ENCODE measurements around the gene CYP2F1.
"Not testable (repeated sequence)": the region's sequence is repeated elsewhere in the genome, so short reads cannot be mapped to it uniquely, and the experiment has no call there.

Gene CYP2F1

DNA sequence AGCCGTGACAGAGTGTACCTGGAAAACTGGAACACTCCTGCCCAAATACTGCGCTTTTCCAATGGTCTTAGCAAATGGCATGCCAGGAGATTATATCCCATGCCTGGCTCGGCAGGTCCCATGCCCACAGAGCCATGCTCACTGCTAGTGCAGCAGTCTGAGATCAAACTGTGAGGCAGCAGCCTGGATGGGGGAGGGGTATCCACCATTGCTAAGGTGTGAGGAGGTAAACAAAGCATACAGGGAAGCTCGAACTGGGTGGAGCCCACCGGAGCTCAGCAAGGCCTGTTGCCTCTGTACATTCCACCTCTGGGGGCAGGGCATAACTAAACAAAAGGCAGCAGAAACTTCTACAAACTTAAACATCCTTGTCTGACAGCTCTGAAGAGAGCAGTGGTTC, 15.5 kb upstream of the CYP2F1 start:
- Histone ChIP-seq H3K36me3 (ENCODE audit: control insufficient read depth, insufficient read depth, low read length) (no peaks in the 10 kb centered on the region), H3K9me3 (ENCODE audit: control insufficient read depth, insufficient read depth, low read length) (peaks cover 9% of the 10 kb centered on the region; the same call in 1 of the 2 replicates), H3K27ac (ENCODE audit: low read depth, low read length) (no peak overlapping the region), H3K4me1 (ENCODE audit: control insufficient read depth, insufficient read depth, low read length) (no peaks in the 10 kb centered on the region), H3K4me3 (ENCODE audit: low read depth, low read length) (no peak overlapping the region), H3K27me3 (ENCODE audit: control insufficient read depth, insufficient read depth, low read length) (no peaks in the 10 kb centered on the region), H3K9ac (ENCODE audit: low read depth, low read length) (no peak overlapping the region)

DNA sequence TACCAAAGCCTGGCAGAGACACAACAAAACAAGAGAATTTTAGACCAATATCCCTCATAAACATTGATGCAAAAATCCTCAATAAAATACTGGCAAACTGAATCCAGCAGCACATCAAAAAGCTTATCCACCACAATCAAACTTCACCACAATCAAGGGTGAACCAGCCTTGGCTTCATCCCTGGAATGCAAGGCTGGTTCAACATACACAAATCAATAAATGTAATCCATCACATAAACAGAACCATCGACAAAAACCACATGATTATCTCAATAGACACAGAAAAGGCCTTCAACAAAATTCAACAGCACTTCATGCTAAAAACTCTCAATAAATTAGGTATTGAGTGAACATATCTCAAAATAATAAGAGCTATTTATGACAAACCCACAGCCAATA, 12.0 kb upstream of the CYP2F1 start:
- not testable (repeated sequence) for H3K9ac ChIP-seq (ENCODE audit: low read depth, low read length); H3K27ac ChIP-seq (ENCODE audit: low read depth, low read length); H3K27me3 ChIP-seq (ENCODE audit: control insufficient read depth, insufficient read depth, low read length); H3K4me1 ChIP-seq (ENCODE audit: control insufficient read depth, insufficient read depth, low read length); H3K4me3 ChIP-seq (ENCODE audit: low read depth, low read length); H3K9me3 ChIP-seq (ENCODE audit: control insufficient read depth, insufficient read depth, low read length); H3K36me3 ChIP-seq (ENCODE audit: control insufficient read depth, insufficient read depth, low read length)

DNA sequence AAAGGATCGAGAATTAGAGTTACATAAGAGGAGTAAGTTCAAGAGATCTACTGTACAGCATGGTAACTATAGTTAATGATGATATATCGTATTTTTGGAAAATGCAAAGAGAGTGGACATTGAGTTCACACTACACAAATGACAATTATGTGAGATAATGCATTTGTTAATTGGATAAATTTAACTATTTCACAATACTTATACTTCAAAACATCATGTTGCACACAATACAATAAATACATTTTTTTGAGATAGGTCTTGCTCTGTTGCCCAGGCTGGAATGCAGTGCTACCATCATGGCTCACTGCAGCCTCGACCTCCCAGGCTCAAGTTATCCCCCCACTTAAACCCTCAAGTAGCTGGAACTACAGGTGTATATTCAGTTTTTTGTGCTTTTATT, 8.1 kb upstream of the CYP2F1 start:
- Histone ChIP-seq H3K9me3 (ENCODE audit: control insufficient read depth, insufficient read depth, low read length) (no peaks in the 10 kb centered on the region), H3K27ac (ENCODE audit: low read depth, low read length) (no peak overlapping the region), H3K9ac (ENCODE audit: low read depth, low read length) (no peak overlapping the region), H3K4me3 (ENCODE audit: low read depth, low read length) (no peak overlapping the region), H3K36me3 (ENCODE audit: control insufficient read depth, insufficient read depth, low read length) (no peaks in the 10 kb centered on the region), H3K4me1 (ENCODE audit: control insufficient read depth, insufficient read depth, low read length) (no peaks in the 10 kb centered on the region), H3K27me3 (ENCODE audit: control insufficient read depth, insufficient read depth, low read length) (no peaks in the 10 kb centered on the region)

DNA sequence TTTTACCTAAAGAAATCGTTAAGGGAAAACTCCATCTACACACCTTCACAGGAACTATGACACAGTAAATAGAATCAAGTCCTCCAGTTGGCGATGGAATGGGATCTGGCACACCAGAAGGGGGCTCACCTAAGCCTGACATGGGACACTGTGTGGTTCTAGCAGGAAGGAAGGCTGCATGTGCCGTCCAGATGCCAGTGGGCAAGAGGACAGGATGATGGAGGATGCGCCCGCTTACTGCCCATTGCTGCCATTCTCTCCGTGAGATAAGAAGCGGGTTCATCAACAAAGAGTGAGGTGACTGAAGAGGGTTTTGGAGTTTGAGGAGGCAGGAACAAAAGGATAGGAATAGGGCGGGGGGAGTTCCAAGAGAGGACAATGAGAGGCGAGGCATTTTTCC, 2.9 kb upstream of the CYP2F1 start:
- Histone ChIP-seq H3K9ac (ENCODE audit: low read depth, low read length) (no peak overlapping the region), H3K36me3 (ENCODE audit: control insufficient read depth, insufficient read depth, low read length) (no peaks in the 10 kb centered on the region), H3K27me3 (ENCODE audit: control insufficient read depth, insufficient read depth, low read length) (no peaks in the 10 kb centered on the region), H3K9me3 (ENCODE audit: control insufficient read depth, insufficient read depth, low read length) (peaks cover 21% of the 10 kb centered on the region), H3K4me3 (ENCODE audit: low read depth, low read length) (no peak overlapping the region), H3K27ac (ENCODE audit: low read depth, low read length) (no peak overlapping the region), H3K4me1 (ENCODE audit: control insufficient read depth, insufficient read depth, low read length) (no peaks in the 10 kb centered on the region)

DNA sequence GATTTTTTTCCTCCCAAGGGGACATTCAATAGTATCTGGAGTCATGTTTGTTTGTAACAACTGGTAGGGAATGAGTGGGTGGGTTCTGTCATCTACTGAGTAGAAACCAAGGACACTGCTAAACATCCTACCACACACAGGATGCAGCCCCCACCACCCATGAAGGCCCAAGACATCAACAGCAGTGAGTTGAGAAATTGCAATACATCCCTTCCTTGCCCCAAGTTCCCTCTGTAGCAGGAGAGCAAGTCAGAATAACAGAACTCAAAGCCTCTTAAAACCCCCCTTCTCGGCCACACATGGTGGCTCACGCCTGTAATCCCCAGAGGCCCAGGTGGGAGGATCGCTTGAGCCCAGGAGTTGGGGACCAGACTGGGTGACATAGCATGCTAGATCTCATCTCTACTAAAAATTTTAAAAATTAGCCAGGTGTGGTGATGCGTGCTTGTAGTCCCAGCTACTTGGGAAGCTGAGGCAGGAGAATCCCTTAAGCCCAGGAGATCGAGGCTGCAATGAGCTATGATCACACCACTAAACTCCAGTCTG, 2.4 kb upstream of the CYP2F1 start:
- no peaks in the 10 kb centered on the region for H3K27me3 ChIP-seq (ENCODE audit: control insufficient read depth, insufficient read depth, low read length)
- no peak overlapping the region for H3K27ac ChIP-seq (ENCODE audit: low read depth, low read length)
- no peaks in the 10 kb centered on the region for H3K36me3 ChIP-seq (ENCODE audit: control insufficient read depth, insufficient read depth, low read length)
- H3K4me3 ChIP-seq (ENCODE audit: low read depth, low read length), result no peak overlapping the region
- no peaks in the 10 kb centered on the region for H3K4me1 ChIP-seq (ENCODE audit: control insufficient read depth, insufficient read depth, low read length)
- peaks cover 23% of the 10 kb centered on the region for H3K9me3 ChIP-seq (ENCODE audit: control insufficient read depth, insufficient read depth, low read length)
- H3K9ac ChIP-seq (ENCODE audit: low read depth, low read length), result no peak overlapping the region

DNA sequence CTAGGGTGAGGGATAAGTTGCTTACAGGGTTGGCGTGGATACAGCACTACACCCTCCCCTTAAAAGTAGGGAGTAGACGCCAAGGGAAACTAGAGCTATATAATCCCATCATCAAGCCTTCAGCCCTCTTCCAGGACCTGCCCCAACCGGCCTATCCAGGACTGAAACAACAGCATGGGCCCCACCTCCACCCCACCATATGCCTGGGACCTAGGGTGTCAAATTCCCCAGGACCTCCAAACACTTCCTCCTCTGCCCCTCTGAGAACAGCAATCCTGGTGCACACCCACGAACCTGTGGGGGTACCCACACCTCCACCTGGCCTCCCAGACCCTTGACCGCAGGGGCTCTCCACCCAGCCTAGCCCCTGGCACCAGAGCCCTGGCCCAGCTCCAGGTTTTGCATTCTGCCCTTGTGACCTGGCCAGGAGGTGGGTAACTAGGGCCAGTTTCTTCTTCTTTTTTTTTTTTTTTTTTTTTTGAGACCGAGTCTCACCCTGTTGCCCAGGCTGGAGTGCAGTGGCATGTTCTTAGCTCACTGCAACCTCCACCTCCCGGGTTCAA, 1.4 kb upstream of the CYP2F1 start:
- Histone ChIP-seq H3K36me3 (ENCODE audit: control insufficient read depth, insufficient read depth, low read length) (no peaks in the 10 kb centered on the region), H3K4me3 (ENCODE audit: low read depth, low read length) (no peak overlapping the region), H3K27ac (ENCODE audit: low read depth, low read length) (no peak overlapping the region), H3K9me3 (ENCODE audit: control insufficient read depth, insufficient read depth, low read length) (peaks cover 23% of the 10 kb centered on the region), H3K4me1 (ENCODE audit: control insufficient read depth, insufficient read depth, low read length) (no peaks in the 10 kb centered on the region), H3K9ac (ENCODE audit: low read depth, low read length) (no peak overlapping the region), H3K27me3 (ENCODE audit: control insufficient read depth, insufficient read depth, low read length) (no peaks in the 10 kb centered on the region)

DNA sequence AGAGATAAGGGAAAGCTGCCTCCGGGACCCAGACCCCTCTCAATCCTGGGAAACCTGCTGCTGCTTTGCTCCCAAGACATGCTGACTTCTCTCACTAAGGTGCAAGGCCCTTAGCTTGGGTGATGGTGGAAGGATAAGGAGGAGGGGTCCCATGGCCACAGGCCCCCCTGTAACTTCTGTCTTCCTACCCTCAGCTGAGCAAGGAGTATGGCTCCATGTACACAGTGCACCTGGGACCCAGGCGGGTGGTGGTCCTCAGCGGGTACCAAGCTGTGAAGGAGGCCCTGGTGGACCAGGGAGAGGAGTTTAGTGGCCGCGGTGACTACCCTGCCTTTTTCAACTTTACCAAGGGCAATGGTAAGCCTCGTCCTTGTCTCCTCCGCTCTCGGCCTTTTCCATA, 2.0 kb downstream of the CYP2F1 start:
- no peak overlapping the region for H3K27ac ChIP-seq (ENCODE audit: low read depth, low read length)
- peaks cover 23% of the 10 kb centered on the region for H3K9me3 ChIP-seq (ENCODE audit: control insufficient read depth, insufficient read depth, low read length)
- H3K36me3 ChIP-seq (ENCODE audit: control insufficient read depth, insufficient read depth, low read length), result no peaks in the 10 kb centered on the region
- H3K4me3 ChIP-seq (ENCODE audit: low read depth, low read length), result no peak overlapping the region
- no peak overlapping the region for H3K9ac ChIP-seq (ENCODE audit: low read depth, low read length)
- H3K4me1 ChIP-seq (ENCODE audit: control insufficient read depth, insufficient read depth, low read length), result no peaks in the 10 kb centered on the region
- no peaks in the 10 kb centered on the region for H3K27me3 ChIP-seq (ENCODE audit: control insufficient read depth, insufficient read depth, low read length)

DNA sequence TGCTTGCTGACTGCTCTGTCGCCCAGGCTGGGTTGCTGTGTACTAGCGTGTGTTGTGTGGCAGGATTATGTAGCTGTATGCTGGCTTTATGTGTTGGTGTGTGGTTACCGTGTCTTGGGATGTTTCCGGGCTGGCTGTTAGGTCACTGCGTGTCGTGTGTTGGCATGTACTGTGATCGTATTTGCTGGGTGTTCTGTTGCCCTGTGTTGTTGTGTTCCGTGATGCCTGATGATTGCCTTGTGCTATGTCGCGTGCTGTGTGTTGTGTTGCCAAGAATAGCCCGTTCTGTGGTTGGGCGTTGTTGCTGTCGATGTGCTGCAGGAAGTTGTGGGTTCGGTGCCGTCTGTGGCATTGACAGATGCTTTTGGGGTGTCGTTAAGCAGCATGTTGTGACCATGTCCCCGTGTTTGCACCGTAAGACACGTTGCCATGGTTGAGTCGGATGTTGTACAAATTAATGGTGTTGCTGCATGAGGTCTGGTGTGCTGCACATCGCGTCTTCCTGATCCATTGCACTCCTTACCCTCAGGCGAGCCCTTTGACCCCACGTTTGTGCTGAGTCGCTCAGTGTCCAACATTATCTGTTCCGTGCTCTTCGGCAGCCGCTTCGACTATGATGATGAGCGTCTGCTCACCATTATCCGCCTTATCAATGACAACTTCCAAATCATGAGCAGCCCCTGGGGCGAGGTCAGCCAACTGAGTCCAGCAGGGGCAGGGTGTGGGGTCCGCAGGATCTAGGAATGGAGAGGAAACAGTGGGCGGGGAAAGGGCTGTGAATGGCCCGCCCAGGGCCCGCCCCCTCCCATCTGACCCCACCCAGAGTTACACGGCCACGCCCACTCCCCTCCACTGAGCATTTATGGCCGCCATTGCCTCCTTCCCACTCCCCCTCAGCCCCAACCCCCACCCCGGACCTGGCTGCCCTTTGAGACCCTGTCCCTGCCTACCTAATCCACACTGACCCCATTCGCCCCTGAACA, 7.0 kb downstream of the CYP2F1 start:
- H3K9me3 ChIP-seq (ENCODE audit: control insufficient read depth, insufficient read depth, low read length); H3K27ac ChIP-seq (ENCODE audit: low read depth, low read length); H3K4me1 ChIP-seq (ENCODE audit: control insufficient read depth, insufficient read depth, low read length); H3K27me3 ChIP-seq (ENCODE audit: control insufficient read depth, insufficient read depth, low read length); H3K9ac ChIP-seq (ENCODE audit: low read depth, low read length); H3K4me3 ChIP-seq (ENCODE audit: low read depth, low read length); H3K36me3 ChIP-seq (ENCODE audit: control insufficient read depth, insufficient read depth, low read length): not testable (repeated sequence)

DNA sequence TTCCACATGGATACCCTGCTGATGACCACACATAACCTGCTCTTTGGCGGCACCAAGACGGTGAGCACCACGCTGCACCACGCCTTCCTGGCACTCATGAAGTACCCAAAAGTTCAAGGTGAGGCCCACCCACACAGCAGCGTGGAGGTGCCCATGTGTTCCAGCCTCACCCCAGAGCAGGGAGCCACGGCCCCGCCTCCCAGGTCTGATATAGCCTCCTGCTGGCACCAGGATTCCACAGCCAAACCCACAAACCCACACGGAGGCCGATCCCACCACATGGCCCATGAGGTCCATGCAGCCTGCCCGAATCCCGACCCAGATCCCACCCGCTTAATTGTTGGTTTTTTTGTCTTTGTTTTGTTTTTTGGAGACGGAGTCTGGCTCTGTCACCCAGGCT, 8.6 kb downstream of the CYP2F1 start:
- H3K4me1 ChIP-seq (ENCODE audit: control insufficient read depth, insufficient read depth, low read length); H3K36me3 ChIP-seq (ENCODE audit: control insufficient read depth, insufficient read depth, low read length); H3K27me3 ChIP-seq (ENCODE audit: control insufficient read depth, insufficient read depth, low read length); H3K9me3 ChIP-seq (ENCODE audit: control insufficient read depth, insufficient read depth, low read length); H3K4me3 ChIP-seq (ENCODE audit: low read depth, low read length); H3K27ac ChIP-seq (ENCODE audit: low read depth, low read length); H3K9ac ChIP-seq (ENCODE audit: low read depth, low read length): not testable (repeated sequence)

DNA sequence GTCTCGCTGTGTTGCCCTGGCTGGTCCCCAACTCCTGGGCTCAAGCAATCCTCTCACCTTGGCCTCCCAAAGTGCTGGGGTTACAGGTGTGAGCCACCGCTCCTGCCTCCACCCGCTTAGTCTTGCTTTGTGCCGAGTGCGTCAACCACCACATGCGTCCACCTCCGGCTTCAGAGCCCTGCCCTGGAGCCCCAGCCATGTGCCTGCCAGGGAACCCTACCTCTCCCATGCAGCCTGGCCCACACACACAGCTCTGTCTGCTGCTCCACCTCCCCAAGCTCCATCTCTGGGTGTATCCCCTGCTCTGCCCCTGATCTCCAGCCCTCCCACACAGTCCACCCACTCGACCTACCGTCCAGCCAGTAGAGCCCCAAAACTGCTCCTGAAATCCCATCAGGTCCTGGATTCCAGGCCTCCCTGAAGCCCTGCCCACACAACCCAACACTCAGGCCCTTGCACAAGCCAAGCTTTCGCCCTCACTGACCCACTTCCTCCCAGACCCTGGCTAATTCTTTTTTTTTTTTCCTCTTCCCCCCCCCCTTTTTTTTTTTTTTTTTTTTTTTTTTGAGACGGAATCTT, 9.6 kb downstream of the CYP2F1 start:
- no peaks in the 10 kb centered on the region for H3K36me3 ChIP-seq (ENCODE audit: control insufficient read depth, insufficient read depth, low read length)
- no peaks in the 10 kb centered on the region for H3K4me1 ChIP-seq (ENCODE audit: control insufficient read depth, insufficient read depth, low read length)
- H3K9me3 ChIP-seq (ENCODE audit: control insufficient read depth, insufficient read depth, low read length), result no peaks in the 10 kb centered on the region
- H3K27me3 ChIP-seq (ENCODE audit: control insufficient read depth, insufficient read depth, low read length), result 0 out of 2 replicates have a peak, but pooled peaks cover 4% of the 10 kb centered on the region
- H3K4me3 ChIP-seq (ENCODE audit: low read depth, low read length), result no peak overlapping the region
- no peak overlapping the region for H3K9ac ChIP-seq (ENCODE audit: low read depth, low read length)
- no peak overlapping the region for H3K27ac ChIP-seq (ENCODE audit: low read depth, low read length)

DNA sequence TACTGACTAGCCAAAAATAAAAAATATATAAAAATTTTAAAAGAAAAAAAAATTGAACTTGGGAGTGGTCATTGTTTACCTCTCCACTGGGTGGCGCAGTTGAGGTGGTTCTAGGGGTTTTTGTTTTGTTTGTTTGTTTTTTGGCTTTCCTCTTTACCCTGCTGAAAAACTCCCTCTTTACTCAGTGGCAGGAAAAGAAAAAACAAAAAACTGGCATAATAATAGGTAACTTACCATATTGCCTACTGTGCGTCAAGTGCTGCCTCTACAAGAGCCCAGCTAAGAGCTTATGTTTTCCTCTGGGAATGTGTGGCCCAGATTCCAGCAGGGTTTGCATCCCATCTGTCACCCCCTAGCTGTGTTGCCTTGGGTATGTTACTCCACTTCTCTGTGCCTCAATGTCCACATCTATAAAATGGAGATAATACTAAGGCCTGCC, 12.6 kb downstream of the CYP2F1 start:
- H3K27me3 ChIP-seq (ENCODE audit: control insufficient read depth, insufficient read depth, low read length); H3K36me3 ChIP-seq (ENCODE audit: control insufficient read depth, insufficient read depth, low read length); H3K9ac ChIP-seq (ENCODE audit: low read depth, low read length); H3K4me3 ChIP-seq (ENCODE audit: low read depth, low read length); H3K9me3 ChIP-seq (ENCODE audit: control insufficient read depth, insufficient read depth, low read length); H3K4me1 ChIP-seq (ENCODE audit: control insufficient read depth, insufficient read depth, low read length): not testable (repeated sequence)
- H3K27ac ChIP-seq (ENCODE audit: low read depth, low read length), result peak overlapping the region; percentile 28

Data from HUES48 (cell line).